DOHH2 (cell line): ENCODE measurements around the gene CCDC170.
"Not testable (repeated sequence)": the region's sequence is repeated elsewhere in the genome, so short reads cannot be mapped to it uniquely, and the experiment has no call there.

Experiments used
- EZH2phosphoT487 ChIP-seq: fragments of 200-600 bp; sonication (generic); IDR thresholded peaks from 2 replicates; pipeline ENCODE4 v1.6.1; 2017; ENCODE audit warnings: borderline replicate concordance, mild to moderate bottlenecking, antibody characterized with exemption, low read length, moderate library complexity, mixed read lengths
- TF ChIP-seq, protein P1 (sequence below): fragments of 200-600 bp; sonication (generic); IDR thresholded peaks from one replicate; pipeline ENCODE4 v1.5.1; 2014; ENCODE audit warnings: antibody characterized with exemption, mild to moderate bottlenecking, low read depth, low read length; ENCODE audit not compliant: poor library complexity, severe bottlenecking

DNA sequence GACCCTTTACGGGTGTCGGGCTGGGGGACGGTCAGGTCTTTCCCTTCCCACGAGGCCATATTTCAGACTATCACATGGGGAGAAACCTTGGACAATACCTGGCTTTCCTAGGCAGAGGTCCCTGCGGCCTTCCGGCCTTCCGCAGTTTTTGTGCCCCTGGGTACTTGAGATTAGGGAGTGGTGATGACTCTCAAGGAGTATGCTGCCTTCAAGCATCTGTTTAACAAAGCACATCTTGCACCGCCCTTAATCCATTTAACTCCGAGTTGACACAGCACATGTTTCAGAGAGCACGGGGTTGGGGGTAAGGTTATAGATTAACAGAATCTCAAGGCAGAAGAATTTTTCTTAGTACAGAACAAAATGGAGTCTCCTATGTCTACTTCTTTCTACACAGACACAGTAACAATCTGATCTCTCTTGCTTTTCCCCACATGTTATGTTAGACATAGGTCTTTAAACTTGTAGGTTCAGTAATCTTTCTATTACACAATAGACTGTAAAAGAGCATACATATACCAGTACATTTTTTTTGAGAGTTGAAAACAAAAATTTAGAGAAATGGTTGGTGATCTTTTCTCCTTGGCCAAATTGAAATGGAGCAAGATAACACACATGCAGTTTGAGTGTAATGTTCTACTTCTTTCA lies 37.9 kb upstream of the CCDC170 start:
- TF ChIP-seq, protein P1, sequence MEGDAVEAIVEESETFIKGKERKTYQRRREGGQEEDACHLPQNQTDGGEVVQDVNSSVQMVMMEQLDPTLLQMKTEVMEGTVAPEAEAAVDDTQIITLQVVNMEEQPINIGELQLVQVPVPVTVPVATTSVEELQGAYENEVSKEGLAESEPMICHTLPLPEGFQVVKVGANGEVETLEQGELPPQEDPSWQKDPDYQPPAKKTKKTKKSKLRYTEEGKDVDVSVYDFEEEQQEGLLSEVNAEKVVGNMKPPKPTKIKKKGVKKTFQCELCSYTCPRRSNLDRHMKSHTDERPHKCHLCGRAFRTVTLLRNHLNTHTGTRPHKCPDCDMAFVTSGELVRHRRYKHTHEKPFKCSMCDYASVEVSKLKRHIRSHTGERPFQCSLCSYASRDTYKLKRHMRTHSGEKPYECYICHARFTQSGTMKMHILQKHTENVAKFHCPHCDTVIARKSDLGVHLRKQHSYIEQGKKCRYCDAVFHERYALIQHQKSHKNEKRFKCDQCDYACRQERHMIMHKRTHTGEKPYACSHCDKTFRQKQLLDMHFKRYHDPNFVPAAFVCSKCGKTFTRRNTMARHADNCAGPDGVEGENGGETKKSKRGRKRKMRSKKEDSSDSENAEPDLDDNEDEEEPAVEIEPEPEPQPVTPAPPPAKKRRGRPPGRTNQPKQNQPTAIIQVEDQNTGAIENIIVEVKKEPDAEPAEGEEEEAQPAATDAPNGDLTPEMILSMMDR = not testable (repeated sequence)
- not testable (repeated sequence) for TF ChIP-seq EZH2phosphoT487
